Measurements from ENCODE around the gene ZC3HAV1L.

The ZC3HAV1L gene

DNA sequence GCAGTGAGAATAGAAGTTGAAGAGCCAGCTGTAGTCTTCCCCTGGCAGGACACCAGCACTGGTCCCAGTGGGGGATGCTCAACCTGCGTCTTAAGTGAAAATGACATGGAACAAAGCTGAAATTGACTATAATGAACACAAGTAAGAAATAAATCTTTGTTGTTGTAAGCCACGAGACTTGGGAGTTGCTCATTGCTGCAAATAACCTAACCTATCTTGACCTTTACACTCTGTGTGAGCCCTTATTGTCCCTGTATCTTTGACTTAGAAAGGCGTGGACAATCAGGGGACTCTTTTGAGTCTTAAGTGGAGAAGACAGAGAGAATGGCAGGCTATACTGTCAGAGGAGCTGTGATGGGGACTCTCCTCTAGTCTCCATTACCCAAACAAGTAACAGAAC lies 16.9 kb downstream of the ZC3HAV1L start:
- H3K9me3 ChIP-seq (ENCODE audit: insufficient read depth, low read length, severe bottlenecking): no peaks in the 10 kb centered on the region
- DNase-seq: no peak
- no peak overlapping the region for H3K4me3 ChIP-seq (ENCODE audit: low read depth in 1 of 2, low read length in 2 of 2)
- no peak for ATAC-seq (ENCODE audit: insufficient read depth, low read depth)
- H3K79me2 ChIP-seq (ENCODE audit: insufficient read depth, low read length): no peaks in the 10 kb centered on the region
- no peaks in the 10 kb centered on the region for H3K27me3 ChIP-seq (ENCODE audit: insufficient read depth, low read length, poor library complexity)
- peaks cover 3% of the 10 kb centered on the region for H3K4me1 ChIP-seq (ENCODE audit: insufficient read depth, low read length)
- TF ChIP-seq EZH2 (IDR thresholded peaks at IDR 0.05; ENCODE audit: borderline replicate concordance, low read depth, low read length, severe bottlenecking): no peak
- TF ChIP-seq, protein P1, sequence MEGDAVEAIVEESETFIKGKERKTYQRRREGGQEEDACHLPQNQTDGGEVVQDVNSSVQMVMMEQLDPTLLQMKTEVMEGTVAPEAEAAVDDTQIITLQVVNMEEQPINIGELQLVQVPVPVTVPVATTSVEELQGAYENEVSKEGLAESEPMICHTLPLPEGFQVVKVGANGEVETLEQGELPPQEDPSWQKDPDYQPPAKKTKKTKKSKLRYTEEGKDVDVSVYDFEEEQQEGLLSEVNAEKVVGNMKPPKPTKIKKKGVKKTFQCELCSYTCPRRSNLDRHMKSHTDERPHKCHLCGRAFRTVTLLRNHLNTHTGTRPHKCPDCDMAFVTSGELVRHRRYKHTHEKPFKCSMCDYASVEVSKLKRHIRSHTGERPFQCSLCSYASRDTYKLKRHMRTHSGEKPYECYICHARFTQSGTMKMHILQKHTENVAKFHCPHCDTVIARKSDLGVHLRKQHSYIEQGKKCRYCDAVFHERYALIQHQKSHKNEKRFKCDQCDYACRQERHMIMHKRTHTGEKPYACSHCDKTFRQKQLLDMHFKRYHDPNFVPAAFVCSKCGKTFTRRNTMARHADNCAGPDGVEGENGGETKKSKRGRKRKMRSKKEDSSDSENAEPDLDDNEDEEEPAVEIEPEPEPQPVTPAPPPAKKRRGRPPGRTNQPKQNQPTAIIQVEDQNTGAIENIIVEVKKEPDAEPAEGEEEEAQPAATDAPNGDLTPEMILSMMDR (IDR thresholded peaks at IDR 0.05; ENCODE audit: borderline replicate concordance, extremely low read depth, low read length, poor library complexity, severe bottlenecking): no peak
- no peak overlapping the region for H3K4me2 ChIP-seq (ENCODE audit: insufficient read depth, low read length)
- no peak overlapping the region for H3K27ac ChIP-seq (ENCODE audit: low read length)
- no peak overlapping the region for H3K9ac ChIP-seq (ENCODE audit: low read depth, low read length)
- H2AFZ ChIP-seq (ENCODE audit: low read depth, low read length): no peak overlapping the region
- 0 out of 2 replicates have a peak, but pooled peaks cover 2% of the 10 kb centered on the region for H4K20me1 ChIP-seq (ENCODE audit: insufficient read depth, low read length)
- peaks cover 28% of the 10 kb centered on the region for H3K36me3 ChIP-seq (ENCODE audit: insufficient read depth, low read length)

DNA sequence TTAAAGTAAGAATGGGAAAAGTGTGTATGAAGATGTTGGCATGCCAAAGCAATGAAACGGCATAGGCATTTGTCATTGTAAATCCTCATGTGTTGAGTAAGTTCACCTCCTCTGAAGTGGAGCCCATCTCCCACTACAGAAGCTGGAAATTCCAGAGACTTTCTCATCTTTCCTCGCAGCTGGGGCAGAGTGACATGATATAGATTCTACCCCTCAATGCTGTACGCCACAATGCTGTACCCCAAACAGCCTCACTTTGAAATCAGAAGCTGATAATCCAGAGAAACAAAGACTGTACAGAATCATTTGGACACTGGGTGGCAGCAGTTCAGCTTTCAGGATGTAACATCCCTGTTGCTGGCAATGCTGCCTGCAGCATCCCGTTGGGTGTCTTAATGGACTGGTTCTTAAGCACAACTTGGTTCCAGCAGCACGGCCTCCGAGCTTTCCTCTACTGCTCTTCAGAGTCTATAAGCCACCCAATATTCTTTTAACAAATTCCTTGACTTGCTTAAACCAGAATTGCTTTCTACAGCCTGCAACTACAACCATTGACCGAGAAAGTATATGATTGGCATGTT lies 18.8 kb downstream of the ZC3HAV1L start:
- Histone ChIP-seq H3K27ac (ENCODE audit: low read length) (no peak overlapping the region), H2AFZ (ENCODE audit: low read depth, low read length) (peak overlapping the region; percentile 59; the same call in 1 of the 2 replicates), H3K36me3 (ENCODE audit: insufficient read depth, low read length) (peaks cover 10% of the 10 kb centered on the region), H3K27me3 (ENCODE audit: insufficient read depth, low read length, poor library complexity) (no peaks in the 10 kb centered on the region), H3K4me1 (ENCODE audit: insufficient read depth, low read length) (peaks cover 3% of the 10 kb centered on the region), H4K20me1 (ENCODE audit: insufficient read depth, low read length) (no peaks in the 10 kb centered on the region), H3K9me3 (ENCODE audit: insufficient read depth, low read length, severe bottlenecking) (no peaks in the 10 kb centered on the region), H3K4me2 (ENCODE audit: insufficient read depth, low read length) (0 out of 2 replicates have a peak overlapping the region, but pooled peaks have one; percentile 21), H3K4me3 (ENCODE audit: low read depth in 1 of 2, low read length in 2 of 2) (no peak overlapping the region), H3K9ac (ENCODE audit: low read depth, low read length) (no peak overlapping the region), H3K79me2 (ENCODE audit: insufficient read depth, low read length) (no peaks in the 10 kb centered on the region)
- ATAC-seq (ENCODE audit: insufficient read depth, low read depth): peak; percentile 98
- DNase-seq: peak; percentile 75
- TF ChIP-seq, protein P1 (IDR thresholded peaks at IDR 0.05; ENCODE audit: borderline replicate concordance, extremely low read depth, low read length, poor library complexity, severe bottlenecking): peak; percentile 89
- no peak for TF ChIP-seq EZH2 (IDR thresholded peaks at IDR 0.05; ENCODE audit: borderline replicate concordance, low read depth, low read length, severe bottlenecking)

DNA sequence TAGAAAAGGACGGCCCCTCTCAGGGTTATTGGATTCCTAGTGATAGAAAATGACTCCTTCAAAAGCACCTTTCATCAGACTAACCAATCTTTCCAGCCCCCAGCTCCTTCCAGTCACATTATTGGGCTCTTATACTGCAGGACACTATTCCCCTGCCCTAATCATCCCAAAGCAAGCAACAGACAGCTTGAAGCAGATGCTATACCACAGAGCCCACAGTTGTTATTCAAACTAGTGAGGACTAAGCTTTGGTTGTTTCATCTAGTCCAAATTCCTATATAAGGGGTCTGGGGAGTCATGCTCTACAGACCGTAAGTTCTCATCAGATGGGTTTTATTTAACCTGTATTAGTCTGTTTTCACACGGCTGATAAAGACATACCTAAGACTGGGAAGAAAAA lies 24.5 kb downstream of the ZC3HAV1L start:
- H3K9me3 ChIP-seq (ENCODE audit: insufficient read depth, low read length, severe bottlenecking): peaks cover 4% of the 10 kb centered on the region
- no peak for DNase-seq
- no peak overlapping the region for H3K4me3 ChIP-seq (ENCODE audit: low read depth in 1 of 2, low read length in 2 of 2)
- no peak overlapping the region for H2AFZ ChIP-seq (ENCODE audit: low read depth, low read length)
- ATAC-seq (ENCODE audit: insufficient read depth, low read depth): no peak
- no peaks in the 10 kb centered on the region for H3K27me3 ChIP-seq (ENCODE audit: insufficient read depth, low read length, poor library complexity)
- H3K27ac ChIP-seq (ENCODE audit: low read length): no peak overlapping the region
- no peak overlapping the region for H3K9ac ChIP-seq (ENCODE audit: low read depth, low read length)
- H3K4me2 ChIP-seq (ENCODE audit: insufficient read depth, low read length): no peak overlapping the region
- no peaks in the 10 kb centered on the region for H4K20me1 ChIP-seq (ENCODE audit: insufficient read depth, low read length)
- TF ChIP-seq, protein P1 (IDR thresholded peaks at IDR 0.05; ENCODE audit: borderline replicate concordance, extremely low read depth, low read length, poor library complexity, severe bottlenecking): no peak
- TF ChIP-seq EZH2 (IDR thresholded peaks at IDR 0.05; ENCODE audit: borderline replicate concordance, low read depth, low read length, severe bottlenecking): no peak
- no peaks in the 10 kb centered on the region for H3K79me2 ChIP-seq (ENCODE audit: insufficient read depth, low read length)
- H3K36me3 ChIP-seq (ENCODE audit: insufficient read depth, low read length): no peaks in the 10 kb centered on the region
- no peaks in the 10 kb centered on the region for H3K4me1 ChIP-seq (ENCODE audit: insufficient read depth, low read length)
